Brain microvascular endothelial cell (primary cell): ENCODE measurements around the gene NOL4L.

Source experiments
- DNase-seq: peaks from one replicate; pipeline ENCODE4 v3.0.0-alpha.2; 2020
- H3K27ac ChIP-seq: fragments of 250-450 bp; sonication (Bioruptor Pico); 2 replicates; pipeline ENCODE4 v1.5.1; 2020; ENCODE audit warnings: mild to moderate bottlenecking, moderate library complexity
- H3K27me3 ChIP-seq: fragments of 250-450 bp; sonication (Bioruptor Pico); replicated peaks from 2 replicates; pipeline ENCODE4 v1.5.1; 2020; ENCODE audit warnings: mild to moderate bottlenecking
- H3K36me3 ChIP-seq: fragments of 250-450 bp; sonication (Bioruptor Pico); replicated peaks from 2 replicates; pipeline ENCODE4 v1.5.1; 2020; ENCODE audit warnings: mild to moderate bottlenecking
- H3K4me3 ChIP-seq: 2 replicates; pipeline ENCODE4 v1.5.1; 2011; ENCODE audit warnings: low read depth, mild to moderate bottlenecking, control low read depth, low read length, moderate library complexity
- in situ Hi-C: cut with HindIII; loops from 2 replicates; pipeline ENCODE4 v1.10.0; 2017; ENCODE audit warnings: low sequenced_read_pairs, low pct_ligation_motif_present
- TF ChIP-seq, protein P1 (sequence below): IDR thresholded peaks from 2 replicates; pipeline ENCODE4 v1.5.1; 2011; ENCODE audit warnings: low read depth, mild to moderate bottlenecking, moderate library complexity, low read length, control low read depth, inconsistent platforms; ENCODE audit errors: missing control alignments

Gene NOL4L

DNA sequence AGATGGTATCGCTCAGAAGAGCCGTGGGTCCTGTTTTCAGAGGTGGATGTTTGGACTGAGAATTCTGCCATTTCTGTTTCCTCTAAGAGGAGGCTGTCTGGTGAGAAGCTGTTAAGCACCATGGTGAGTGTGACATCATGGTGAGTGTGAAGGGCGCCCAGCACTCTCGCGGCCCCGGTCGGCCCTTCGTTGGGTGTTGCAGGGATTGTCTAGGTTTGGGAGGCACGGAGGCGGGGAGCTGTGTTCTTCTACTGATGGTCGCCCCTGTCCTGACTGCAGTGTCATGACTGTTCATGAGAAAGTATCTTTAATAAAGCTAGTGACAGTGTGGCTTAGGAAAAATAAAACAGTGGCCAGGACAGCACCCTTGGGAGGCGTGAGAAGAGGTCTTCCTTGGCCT lies 70.4 kb downstream of the NOL4L start:
- TF ChIP-seq, protein P1, sequence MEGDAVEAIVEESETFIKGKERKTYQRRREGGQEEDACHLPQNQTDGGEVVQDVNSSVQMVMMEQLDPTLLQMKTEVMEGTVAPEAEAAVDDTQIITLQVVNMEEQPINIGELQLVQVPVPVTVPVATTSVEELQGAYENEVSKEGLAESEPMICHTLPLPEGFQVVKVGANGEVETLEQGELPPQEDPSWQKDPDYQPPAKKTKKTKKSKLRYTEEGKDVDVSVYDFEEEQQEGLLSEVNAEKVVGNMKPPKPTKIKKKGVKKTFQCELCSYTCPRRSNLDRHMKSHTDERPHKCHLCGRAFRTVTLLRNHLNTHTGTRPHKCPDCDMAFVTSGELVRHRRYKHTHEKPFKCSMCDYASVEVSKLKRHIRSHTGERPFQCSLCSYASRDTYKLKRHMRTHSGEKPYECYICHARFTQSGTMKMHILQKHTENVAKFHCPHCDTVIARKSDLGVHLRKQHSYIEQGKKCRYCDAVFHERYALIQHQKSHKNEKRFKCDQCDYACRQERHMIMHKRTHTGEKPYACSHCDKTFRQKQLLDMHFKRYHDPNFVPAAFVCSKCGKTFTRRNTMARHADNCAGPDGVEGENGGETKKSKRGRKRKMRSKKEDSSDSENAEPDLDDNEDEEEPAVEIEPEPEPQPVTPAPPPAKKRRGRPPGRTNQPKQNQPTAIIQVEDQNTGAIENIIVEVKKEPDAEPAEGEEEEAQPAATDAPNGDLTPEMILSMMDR = no peak
- in situ Hi-C loops = no loop called here
- Histone ChIP-seq H3K27ac (no peak overlapping the region), H3K36me3 (peaks cover 2% of the 10 kb centered on the region), H3K4me3 (no peak overlapping the region), H3K27me3 (no peaks in the 10 kb centered on the region)
- DNase-seq = no peak

DNA sequence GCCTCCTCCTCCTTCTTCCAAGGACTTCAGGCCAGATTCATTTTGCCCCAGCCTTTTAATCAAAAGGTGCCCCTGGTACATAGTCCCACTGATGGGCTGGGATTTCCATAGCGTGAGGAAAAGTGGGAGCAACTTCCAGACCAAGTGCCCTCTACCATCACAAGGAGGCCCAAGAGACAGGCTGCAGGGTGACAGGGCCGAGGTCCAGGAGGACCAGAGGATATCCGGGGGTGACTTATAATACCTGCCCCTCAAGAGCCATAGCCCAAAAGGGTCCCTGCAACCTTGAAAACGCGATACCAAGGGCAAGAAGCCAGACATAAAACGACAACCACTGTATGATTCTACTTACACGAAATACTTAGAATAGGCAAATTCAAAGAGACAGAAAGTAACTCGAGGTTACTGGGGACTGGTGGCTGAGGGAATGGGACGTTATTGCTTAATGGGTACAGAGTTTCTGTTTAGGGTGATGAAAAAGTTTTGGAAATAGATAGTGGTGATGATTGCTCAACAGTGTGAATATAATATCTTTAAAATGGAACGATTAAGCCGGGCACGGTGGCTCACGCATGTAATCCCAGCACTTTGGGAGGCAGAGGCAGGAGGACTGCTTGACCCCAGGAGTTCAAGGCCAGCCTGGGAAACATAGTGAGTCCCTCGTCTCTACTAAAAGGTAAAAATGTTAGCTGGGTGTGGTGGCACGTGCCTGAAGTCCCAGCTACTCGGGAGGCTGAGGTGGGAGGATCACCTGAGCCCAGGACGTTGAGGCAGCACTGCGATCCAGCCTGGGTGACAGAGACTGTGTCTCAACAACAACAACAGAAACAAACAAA lies 71.9 kb downstream of the NOL4L start:
- no peaks in the 10 kb centered on the region for H3K36me3 ChIP-seq
- TF ChIP-seq, protein P1 = no peak
- in situ Hi-C loops = no loop called here
- DNase-seq = no peak
- H3K27me3 ChIP-seq = no peaks in the 10 kb centered on the region
- H3K4me3 ChIP-seq = no peak overlapping the region
- no peak overlapping the region for H3K27ac ChIP-seq

DNA sequence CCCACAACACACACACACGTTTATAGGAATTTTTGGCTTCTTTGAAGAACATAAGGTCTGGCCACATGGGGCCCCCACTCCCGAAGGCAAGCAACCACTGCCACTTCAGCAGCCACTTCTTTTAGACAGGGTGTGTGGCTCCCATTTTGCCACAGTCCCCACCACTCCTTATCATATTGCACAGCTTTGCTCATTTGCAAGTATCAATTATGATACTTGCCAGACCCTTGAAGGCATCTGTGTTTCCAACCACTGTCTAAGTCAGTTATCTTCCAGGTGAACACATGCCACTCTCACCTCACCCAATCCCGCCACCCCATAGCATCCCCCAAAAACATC lies 73.1 kb downstream of the NOL4L start:
- no peak overlapping the region for H3K4me3 ChIP-seq
- TF ChIP-seq, protein P1 = no peak
- no peak overlapping the region for H3K27ac ChIP-seq
- no peaks in the 10 kb centered on the region for H3K36me3 ChIP-seq
- in situ Hi-C loops = no loop called here
- H3K27me3 ChIP-seq = no peaks in the 10 kb centered on the region
- no peak for DNase-seq

DNA sequence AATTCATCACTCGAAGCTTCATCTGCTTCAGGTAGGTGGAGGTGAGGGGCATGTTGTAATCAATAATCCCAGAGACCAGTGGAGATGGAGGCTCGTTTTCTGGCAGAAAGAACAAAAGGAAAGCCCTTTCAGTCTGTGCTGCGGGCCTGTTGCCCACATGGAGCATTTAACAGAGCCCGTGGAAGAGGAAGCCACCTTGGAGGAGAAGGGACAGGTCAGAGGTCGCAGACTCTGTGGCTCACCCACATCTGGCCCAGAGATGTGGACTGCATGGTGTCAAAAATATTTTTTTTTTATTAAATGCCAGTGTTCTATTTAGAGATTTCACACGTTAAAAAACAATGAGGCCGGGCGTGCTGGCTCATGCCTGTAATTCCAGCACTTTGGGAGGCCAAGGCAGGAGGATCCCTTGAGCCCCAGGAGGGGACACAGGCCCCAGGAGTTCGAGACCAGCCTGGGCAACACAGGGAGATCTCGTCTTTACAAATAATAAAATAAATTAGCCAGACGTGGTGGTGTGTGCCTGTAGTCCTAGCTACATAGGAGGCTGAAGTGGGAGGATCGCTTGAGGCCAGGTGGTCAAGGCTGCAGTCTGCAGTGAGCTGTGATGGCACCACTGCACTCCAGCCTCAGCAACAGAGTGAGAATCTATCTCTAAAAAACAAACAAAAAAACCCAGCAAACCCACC lies 73.6 kb downstream of the NOL4L start:
- in situ Hi-C loops = no loop called here
- no peak overlapping the region for H3K27ac ChIP-seq
- no peak overlapping the region for H3K4me3 ChIP-seq
- H3K36me3 ChIP-seq = no peaks in the 10 kb centered on the region
- TF ChIP-seq, protein P1 = no peak
- DNase-seq = no peak
- H3K27me3 ChIP-seq = no peaks in the 10 kb centered on the region

DNA sequence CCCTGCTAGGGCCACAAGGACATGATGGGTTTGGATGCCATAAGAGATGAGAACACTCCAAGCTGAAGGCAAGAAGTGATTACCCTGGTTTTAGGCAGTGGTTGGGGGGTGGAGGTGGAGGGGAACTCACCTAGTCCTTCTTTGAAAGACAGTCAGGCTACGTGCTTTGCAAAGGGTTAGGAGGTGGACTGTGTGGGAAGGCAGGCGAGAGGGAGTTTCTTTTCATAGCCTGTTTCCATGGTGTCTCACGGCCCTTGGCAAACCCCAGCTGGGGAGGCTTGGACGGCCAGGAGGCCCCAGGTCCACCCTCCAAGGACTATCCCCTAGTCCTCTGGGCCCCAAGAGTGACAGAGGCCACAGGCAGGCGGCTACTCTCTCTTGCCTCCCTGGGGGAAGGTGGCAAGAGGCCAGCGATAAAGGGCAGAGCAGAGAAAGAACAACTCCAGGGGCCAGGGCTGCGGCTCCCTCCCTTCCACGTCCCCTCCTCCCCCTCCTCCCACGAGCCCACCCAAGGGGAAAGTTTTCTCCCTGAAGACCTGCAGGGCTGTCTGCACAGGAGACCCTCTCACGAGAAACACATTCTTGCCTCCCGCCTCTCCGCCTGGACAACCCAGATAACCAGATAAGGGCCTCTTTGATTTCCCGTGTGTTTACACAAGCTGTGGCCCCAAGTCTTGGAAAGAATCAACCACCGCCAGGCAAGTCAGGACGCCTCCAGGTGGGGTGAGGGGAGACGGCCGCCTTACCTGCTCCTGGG lies 74.4 kb downstream of the NOL4L start:
- in situ Hi-C loops = no loop called here
- H3K27me3 ChIP-seq = no peaks in the 10 kb centered on the region
- no peaks in the 10 kb centered on the region for H3K36me3 ChIP-seq
- DNase-seq = peak; percentile 4
- no peak overlapping the region for H3K27ac ChIP-seq
- H3K4me3 ChIP-seq = no peak overlapping the region
- TF ChIP-seq, protein P1 = no peak
